Hepatocyte (in vitro differentiated cells): Measurements from ENCODE around the gene TMEM39A.

ENCODE experiments used
- EZH2 ChIP-seq: fragments of 200-600 bp; sonication (generic); IDR thresholded peaks from 2 replicates; pipeline ENCODE4 v1.6.1; 2016; ENCODE audit warnings: antibody characterized with exemption, mild to moderate bottlenecking, borderline replicate concordance
- EZH2phosphoT487 ChIP-seq: fragments of 200-600 bp; sonication (generic); IDR thresholded peaks from one replicate; pipeline ENCODE4 v1.6.1; 2018; ENCODE audit warnings: antibody characterized with exemption, mild to moderate bottlenecking, low read depth, moderate library complexity; ENCODE audit not compliant: unreplicated experiment, severe bottlenecking
- TF ChIP-seq, protein P1 (sequence below): fragments of 200-600 bp; sonication (generic); IDR thresholded peaks from 2 replicates; pipeline ENCODE4 v1.5.1; 2016; ENCODE audit warnings: antibody characterized with exemption, mild to moderate bottlenecking; ENCODE audit not compliant: poor library complexity

GRCh38 chr3:119401503-119402440 is 61.6 kb downstream of the TMEM39A start:
- TF ChIP-seq, protein P1, sequence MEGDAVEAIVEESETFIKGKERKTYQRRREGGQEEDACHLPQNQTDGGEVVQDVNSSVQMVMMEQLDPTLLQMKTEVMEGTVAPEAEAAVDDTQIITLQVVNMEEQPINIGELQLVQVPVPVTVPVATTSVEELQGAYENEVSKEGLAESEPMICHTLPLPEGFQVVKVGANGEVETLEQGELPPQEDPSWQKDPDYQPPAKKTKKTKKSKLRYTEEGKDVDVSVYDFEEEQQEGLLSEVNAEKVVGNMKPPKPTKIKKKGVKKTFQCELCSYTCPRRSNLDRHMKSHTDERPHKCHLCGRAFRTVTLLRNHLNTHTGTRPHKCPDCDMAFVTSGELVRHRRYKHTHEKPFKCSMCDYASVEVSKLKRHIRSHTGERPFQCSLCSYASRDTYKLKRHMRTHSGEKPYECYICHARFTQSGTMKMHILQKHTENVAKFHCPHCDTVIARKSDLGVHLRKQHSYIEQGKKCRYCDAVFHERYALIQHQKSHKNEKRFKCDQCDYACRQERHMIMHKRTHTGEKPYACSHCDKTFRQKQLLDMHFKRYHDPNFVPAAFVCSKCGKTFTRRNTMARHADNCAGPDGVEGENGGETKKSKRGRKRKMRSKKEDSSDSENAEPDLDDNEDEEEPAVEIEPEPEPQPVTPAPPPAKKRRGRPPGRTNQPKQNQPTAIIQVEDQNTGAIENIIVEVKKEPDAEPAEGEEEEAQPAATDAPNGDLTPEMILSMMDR, result no peak
- no peak for TF ChIP-seq EZH2
- no peak for TF ChIP-seq EZH2phosphoT487
